Measurements from ENCODE around the gene TMEM117.
"Not testable (repeated sequence)": the region's sequence is repeated elsewhere in the genome, so short reads cannot be mapped to it uniquely, and the experiment has no call there.

TMEM117 gene

DNA sequence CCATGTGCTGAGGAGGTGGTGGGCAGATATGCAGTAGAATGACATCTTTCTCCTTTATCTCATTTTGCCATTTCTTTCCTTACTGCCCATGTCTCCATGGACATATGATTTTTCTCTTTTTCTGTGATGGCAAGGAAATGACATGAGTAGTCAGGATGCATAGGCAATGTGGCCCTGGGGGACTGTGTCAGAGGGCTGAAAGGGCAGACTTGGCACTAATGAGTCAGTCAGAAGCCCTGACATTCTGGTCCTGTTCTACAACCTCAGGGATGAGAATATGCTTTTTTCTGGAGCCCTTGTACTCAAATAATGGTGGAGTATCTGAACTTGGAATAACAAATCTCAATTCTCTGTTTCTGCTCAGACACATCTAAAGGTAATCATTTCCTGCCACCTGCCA lies 167.8 kb downstream of the TMEM117 start:
- no peaks in the 10 kb centered on the region for H3K27me3 ChIP-seq (ENCODE audit: control insufficient read depth, insufficient read depth, low read length, poor library complexity, severe bottlenecking)
- no peak overlapping the region for H3K27ac ChIP-seq (ENCODE audit: insufficient read depth, low read depth, low read length, poor library complexity, severe bottlenecking)
- no peaks in the 10 kb centered on the region for H3K4me1 ChIP-seq (ENCODE audit: control insufficient read depth, insufficient read depth, low read length)
- peaks cover 2% of the 10 kb centered on the region for H3K9me3 ChIP-seq (ENCODE audit: control insufficient read depth, low read length)
- no peak overlapping the region for H3K4me3 ChIP-seq (ENCODE audit: insufficient read depth, low read depth, low read length)
- H3K36me3 ChIP-seq (ENCODE audit: control insufficient read depth, insufficient read depth, low read length): no peaks in the 10 kb centered on the region

DNA sequence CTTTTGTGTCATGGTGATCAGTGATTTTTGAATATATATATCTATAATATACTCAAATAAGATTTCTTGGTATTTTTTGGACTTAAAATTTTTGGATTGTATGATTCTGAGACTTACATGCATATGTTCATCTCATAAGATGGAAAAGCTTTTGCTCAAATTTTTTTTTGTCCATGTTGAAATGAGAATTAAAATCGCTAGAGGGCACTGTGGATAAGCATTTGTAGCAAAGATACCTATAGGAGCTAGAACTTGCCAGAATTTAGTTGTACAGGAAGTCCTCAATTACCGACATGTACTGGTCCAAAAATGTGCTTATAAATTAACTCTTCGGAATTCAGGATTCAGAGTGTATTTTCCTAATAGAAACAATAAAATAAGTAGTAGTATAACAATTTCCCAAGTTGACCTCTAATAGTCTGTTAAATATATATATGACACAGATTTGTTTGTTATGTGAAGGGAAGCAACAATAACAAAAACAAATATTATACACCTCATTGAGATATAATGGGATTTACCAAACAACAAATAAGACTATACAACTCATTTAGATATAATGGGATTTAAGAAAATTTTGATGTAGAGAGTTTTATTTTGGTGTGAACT lies 179.6 kb downstream of the TMEM117 start:
- Histone ChIP-seq H3K9me3 (ENCODE audit: control insufficient read depth, low read length) (no peaks in the 10 kb centered on the region), H3K27me3 (ENCODE audit: control insufficient read depth, insufficient read depth, low read length, poor library complexity, severe bottlenecking) (no peaks in the 10 kb centered on the region), H3K27ac (ENCODE audit: insufficient read depth, low read depth, low read length, poor library complexity, severe bottlenecking) (no peak overlapping the region), H3K4me1 (ENCODE audit: control insufficient read depth, insufficient read depth, low read length) (peaks cover 21% of the 10 kb centered on the region), H3K4me3 (ENCODE audit: insufficient read depth, low read depth, low read length) (no peak overlapping the region), H3K36me3 (ENCODE audit: control insufficient read depth, insufficient read depth, low read length) (no peaks in the 10 kb centered on the region)
- 14 to 27% methylated on average over 2 to 3 of the region's 3 CpGs for WGBS, 2 experiments

DNA sequence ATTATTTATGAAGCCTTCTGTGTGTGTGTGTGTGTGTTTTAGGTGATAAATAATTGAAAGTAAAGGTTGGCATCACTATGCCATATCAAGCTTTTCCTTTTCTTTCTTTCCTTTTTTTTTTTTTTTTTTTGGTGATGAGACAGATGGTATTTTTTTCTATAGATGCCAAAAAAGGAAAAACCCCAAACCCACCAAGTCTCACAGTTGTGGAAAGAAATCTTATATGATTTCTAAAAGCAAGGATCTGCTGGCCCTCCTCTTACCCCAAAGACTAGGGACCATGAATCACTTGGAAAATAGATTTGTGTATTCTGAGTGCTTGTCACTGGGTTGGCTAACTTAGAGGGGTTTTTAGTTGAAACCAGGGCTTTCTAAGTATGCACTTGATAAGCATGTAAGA lies 181.3 kb downstream of the TMEM117 start:
- Histone ChIP-seq H3K4me1 (ENCODE audit: control insufficient read depth, insufficient read depth, low read length) (peaks cover 24% of the 10 kb centered on the region), H3K27ac (ENCODE audit: insufficient read depth, low read depth, low read length, poor library complexity, severe bottlenecking) (no peak overlapping the region), H3K36me3 (ENCODE audit: control insufficient read depth, insufficient read depth, low read length) (no peaks in the 10 kb centered on the region), H3K27me3 (ENCODE audit: control insufficient read depth, insufficient read depth, low read length, poor library complexity, severe bottlenecking) (no peaks in the 10 kb centered on the region), H3K9me3 (ENCODE audit: control insufficient read depth, low read length) (no peaks in the 10 kb centered on the region), H3K4me3 (ENCODE audit: insufficient read depth, low read depth, low read length) (no peak overlapping the region)

DNA sequence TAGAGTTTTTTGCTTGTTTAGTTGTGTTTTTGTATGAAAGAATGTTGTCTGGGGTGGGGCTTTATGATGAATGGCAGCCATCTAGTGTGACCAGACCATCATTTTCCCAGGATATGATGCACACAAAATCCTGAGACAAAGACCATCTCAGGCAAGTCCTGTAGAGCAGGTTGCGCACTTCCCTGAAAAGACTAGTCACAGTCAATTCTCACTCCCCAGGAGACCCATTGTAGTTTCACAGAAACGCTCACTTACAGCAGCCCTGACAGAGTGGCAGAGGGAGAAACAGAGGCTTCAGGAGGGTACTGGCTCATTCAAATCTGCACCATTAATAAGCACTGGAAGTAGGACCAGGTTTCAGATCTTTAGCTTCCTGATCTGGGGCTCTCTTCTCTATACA lies 183.2 kb downstream of the TMEM117 start:
- Histone ChIP-seq H3K4me3 (ENCODE audit: insufficient read depth, low read depth, low read length) (no peak overlapping the region), H3K27me3 (ENCODE audit: control insufficient read depth, insufficient read depth, low read length, poor library complexity, severe bottlenecking) (no peaks in the 10 kb centered on the region), H3K9me3 (ENCODE audit: control insufficient read depth, low read length) (no peaks in the 10 kb centered on the region), H3K4me1 (ENCODE audit: control insufficient read depth, insufficient read depth, low read length) (peaks cover 24% of the 10 kb centered on the region), H3K27ac (ENCODE audit: insufficient read depth, low read depth, low read length, poor library complexity, severe bottlenecking) (no peak overlapping the region), H3K36me3 (ENCODE audit: control insufficient read depth, insufficient read depth, low read length) (no peaks in the 10 kb centered on the region)
- WGBS, 2 experiments: 16 to 34% methylated on average over 2 of the region's 2 CpGs

DNA sequence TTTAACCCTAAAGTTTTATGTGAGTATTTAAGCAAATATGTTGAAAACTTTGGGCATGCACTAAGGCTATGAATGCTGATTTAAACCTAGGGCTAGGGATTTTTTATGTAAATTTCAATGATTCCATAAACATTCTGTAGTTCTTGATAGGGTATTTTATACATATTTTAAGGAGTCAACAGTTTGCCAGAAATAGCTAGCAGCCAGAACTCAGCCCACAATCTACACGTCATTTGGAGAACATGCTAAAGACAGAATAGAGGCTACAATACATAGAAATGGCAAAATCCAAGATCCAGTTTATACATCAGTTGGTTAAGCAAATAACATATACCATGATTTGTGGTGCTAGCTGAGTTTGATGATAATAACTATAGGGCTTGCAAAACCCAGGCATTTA lies 184.7 kb downstream of the TMEM117 start:
- Histone ChIP-seq H3K27me3 (ENCODE audit: control insufficient read depth, insufficient read depth, low read length, poor library complexity, severe bottlenecking) (no peaks in the 10 kb centered on the region), H3K4me3 (ENCODE audit: insufficient read depth, low read depth, low read length) (no peak overlapping the region), H3K9me3 (ENCODE audit: control insufficient read depth, low read length) (no peaks in the 10 kb centered on the region), H3K36me3 (ENCODE audit: control insufficient read depth, insufficient read depth, low read length) (no peaks in the 10 kb centered on the region), H3K27ac (ENCODE audit: insufficient read depth, low read depth, low read length, poor library complexity, severe bottlenecking) (no peak overlapping the region), H3K4me1 (ENCODE audit: control insufficient read depth, insufficient read depth, low read length) (peaks cover 24% of the 10 kb centered on the region)
- 86 to 88% methylated on average over 1 of the region's 1 CpG for WGBS, 2 experiments

DNA sequence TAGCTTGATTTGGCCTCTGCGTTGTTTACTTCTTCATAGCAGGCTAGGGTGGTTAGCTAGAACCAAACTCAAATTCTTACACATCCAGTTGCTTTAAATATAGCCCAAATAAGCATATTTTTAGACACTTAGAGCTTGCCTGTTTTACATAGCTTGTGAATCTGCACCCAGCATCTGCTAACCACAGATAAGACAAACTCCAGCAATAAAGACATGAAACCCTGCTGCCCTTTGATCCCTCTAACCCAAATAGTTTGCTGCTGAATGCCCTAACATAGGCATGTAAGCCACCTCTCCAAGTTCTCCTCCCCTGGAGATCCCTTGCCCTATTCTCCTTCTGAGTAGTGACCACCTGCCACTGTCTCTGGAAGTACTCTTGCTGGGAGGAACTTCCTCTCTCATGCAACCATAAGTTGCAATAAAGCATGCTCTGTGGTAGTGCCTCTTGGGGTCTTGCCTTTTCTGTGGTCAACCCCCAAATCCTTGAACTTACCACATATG lies 185.6 kb downstream of the TMEM117 start:
- Histone ChIP-seq H3K36me3 (ENCODE audit: control insufficient read depth, insufficient read depth, low read length) (no peaks in the 10 kb centered on the region), H3K4me1 (ENCODE audit: control insufficient read depth, insufficient read depth, low read length) (peaks cover 18% of the 10 kb centered on the region), H3K27me3 (ENCODE audit: control insufficient read depth, insufficient read depth, low read length, poor library complexity, severe bottlenecking) (no peaks in the 10 kb centered on the region), H3K4me3 (ENCODE audit: insufficient read depth, low read depth, low read length) (no peak overlapping the region), H3K27ac (ENCODE audit: insufficient read depth, low read depth, low read length, poor library complexity, severe bottlenecking) (no peak overlapping the region), H3K9me3 (ENCODE audit: control insufficient read depth, low read length) (no peaks in the 10 kb centered on the region)
- WGBS, 2 experiments: 100% methylated on average over 1 of the region's 1 CpG

DNA sequence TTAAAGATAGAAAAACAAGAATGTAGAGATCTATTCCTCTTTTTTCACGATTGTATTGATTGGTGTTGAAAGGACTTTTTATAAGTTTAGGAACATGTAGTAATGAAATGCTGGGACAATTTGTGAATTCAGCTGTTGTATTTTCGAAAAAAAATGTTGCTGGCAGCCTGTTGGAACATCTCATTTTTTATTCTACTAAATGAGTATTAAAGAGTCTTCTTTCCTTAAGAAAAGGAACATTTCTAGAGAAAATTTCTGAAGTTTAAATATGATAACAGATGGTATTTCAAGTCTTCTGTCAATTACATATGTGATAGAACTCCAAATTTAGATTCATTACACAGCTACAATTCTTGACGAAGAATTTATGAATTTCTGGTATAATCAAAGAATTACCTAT lies 189.6 kb downstream of the TMEM117 start:
- WGBS, 2 experiments: 96 to 100% methylated on average over 1 to 3 of the region's 3 CpGs
- no peaks in the 10 kb centered on the region for H3K9me3 ChIP-seq (ENCODE audit: control insufficient read depth, low read length)
- no peak overlapping the region for H3K27ac ChIP-seq (ENCODE audit: insufficient read depth, low read depth, low read length, poor library complexity, severe bottlenecking)
- H3K27me3 ChIP-seq (ENCODE audit: control insufficient read depth, insufficient read depth, low read length, poor library complexity, severe bottlenecking): no peaks in the 10 kb centered on the region
- H3K36me3 ChIP-seq (ENCODE audit: control insufficient read depth, insufficient read depth, low read length): no peaks in the 10 kb centered on the region
- no peak overlapping the region for H3K4me3 ChIP-seq (ENCODE audit: insufficient read depth, low read depth, low read length)
- peaks cover 3% of the 10 kb centered on the region for H3K4me1 ChIP-seq (ENCODE audit: control insufficient read depth, insufficient read depth, low read length)

DNA sequence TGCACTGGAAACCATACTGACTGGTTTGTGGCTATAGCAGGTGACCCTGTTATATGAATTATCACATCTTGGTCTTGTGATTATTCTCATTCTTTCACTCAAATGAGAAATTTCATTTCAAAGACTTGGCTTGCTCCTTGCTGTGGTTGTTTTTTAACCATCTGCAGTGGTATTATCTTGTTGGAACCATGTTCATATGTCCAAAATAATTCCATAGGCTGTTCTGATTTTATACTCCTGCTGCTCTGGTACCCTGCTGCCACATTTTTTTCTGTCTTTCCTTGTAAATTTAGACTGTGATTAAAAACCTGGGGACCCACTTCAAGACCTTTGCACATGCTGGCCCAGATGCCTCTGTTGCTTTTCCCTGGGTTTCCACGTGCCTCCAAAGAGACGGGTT lies 190.2 kb downstream of the TMEM117 start:
- H3K36me3 ChIP-seq (ENCODE audit: control insufficient read depth, insufficient read depth, low read length): no peaks in the 10 kb centered on the region
- no peaks in the 10 kb centered on the region for H3K9me3 ChIP-seq (ENCODE audit: control insufficient read depth, low read length)
- no peak overlapping the region for H3K27ac ChIP-seq (ENCODE audit: insufficient read depth, low read depth, low read length, poor library complexity, severe bottlenecking)
- H3K27me3 ChIP-seq (ENCODE audit: control insufficient read depth, insufficient read depth, low read length, poor library complexity, severe bottlenecking): no peaks in the 10 kb centered on the region
- no peak overlapping the region for H3K4me3 ChIP-seq (ENCODE audit: insufficient read depth, low read depth, low read length)
- 99 to 100% methylated on average over 2 of the region's 2 CpGs for WGBS, 2 experiments
- peaks cover 3% of the 10 kb centered on the region for H3K4me1 ChIP-seq (ENCODE audit: control insufficient read depth, insufficient read depth, low read length)

DNA sequence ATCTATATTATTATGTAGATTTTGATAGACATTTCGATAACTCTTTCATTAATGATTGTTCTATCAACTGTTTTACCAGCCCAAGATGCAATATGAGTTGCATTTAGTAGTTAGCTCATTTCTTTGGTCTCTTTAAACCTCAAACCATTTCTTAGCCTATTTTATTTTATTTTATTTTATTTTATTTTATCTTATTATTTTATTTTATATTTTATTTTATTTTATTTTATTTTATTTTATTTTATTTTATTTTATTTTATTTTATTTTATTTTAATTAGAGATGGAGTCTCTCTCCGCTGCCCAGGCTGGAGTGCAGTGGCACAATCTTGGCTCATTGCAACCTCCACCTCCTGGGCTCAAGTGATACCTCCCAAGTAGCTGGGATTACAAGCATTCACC lies 191.0 kb downstream of the TMEM117 start:
- not testable (repeated sequence) for H3K4me1 ChIP-seq (ENCODE audit: control insufficient read depth, insufficient read depth, low read length); H3K4me3 ChIP-seq (ENCODE audit: insufficient read depth, low read depth, low read length); H3K27me3 ChIP-seq (ENCODE audit: control insufficient read depth, insufficient read depth, low read length, poor library complexity, severe bottlenecking); H3K36me3 ChIP-seq (ENCODE audit: control insufficient read depth, insufficient read depth, low read length); H3K9me3 ChIP-seq (ENCODE audit: control insufficient read depth, low read length); H3K27ac ChIP-seq (ENCODE audit: insufficient read depth, low read depth, low read length, poor library complexity, severe bottlenecking)
- 89 to 93% methylated on average over 1 to 2 of the region's 2 CpGs for WGBS, 2 experiments

DNA sequence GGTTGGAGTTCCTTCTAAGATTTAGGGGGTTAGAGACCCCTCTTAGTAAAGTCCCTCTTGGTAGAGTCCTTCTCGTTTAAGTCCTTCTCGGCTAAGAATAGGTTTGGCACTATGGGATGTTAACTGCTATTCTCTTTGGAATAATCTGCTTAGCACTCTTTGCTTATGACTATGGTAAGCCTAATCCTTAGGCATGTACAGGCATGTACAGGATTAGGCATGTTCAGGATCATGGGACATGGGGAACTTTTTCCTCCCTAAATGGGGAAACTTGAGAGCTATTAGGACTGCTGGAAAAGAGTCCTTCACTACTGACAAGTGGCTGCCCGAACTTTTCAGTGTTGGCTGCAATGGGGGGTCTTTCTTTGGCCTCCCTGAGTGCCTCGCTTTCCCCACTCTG lies 193.3 kb downstream of the TMEM117 start:
- WGBS, 2 experiments: 96% methylated on average over 4 of the region's 4 CpGs
- H3K4me3 ChIP-seq (ENCODE audit: insufficient read depth, low read depth, low read length): no peak overlapping the region

More for the DNA sequence above, 193.3 kb downstream of the TMEM117 start:
- Histone ChIP-seq H3K27me3 (ENCODE audit: control insufficient read depth, insufficient read depth, low read length, poor library complexity, severe bottlenecking) (no peaks in the 10 kb centered on the region), H3K4me1 (ENCODE audit: control insufficient read depth, insufficient read depth, low read length) (no peaks in the 10 kb centered on the region), H3K36me3 (ENCODE audit: control insufficient read depth, insufficient read depth, low read length) (no peaks in the 10 kb centered on the region), H3K9me3 (ENCODE audit: control insufficient read depth, low read length) (no peaks in the 10 kb centered on the region), H3K27ac (ENCODE audit: insufficient read depth, low read depth, low read length, poor library complexity, severe bottlenecking) (no peak overlapping the region)
